HG03095 (cell line): ENCODE measurements around the gene COMTD1.
"Not testable (repeated sequence)": the region's sequence is repeated elsewhere in the genome, so short reads cannot be mapped to it uniquely, and the experiment has no call there.

ENCODE experiments used
- ATAC-seq: cut with Tn5 transposase; IDR thresholded peaks from one replicate; pipeline ENCODE4 v1.9.1; 2021; ENCODE audit warnings: moderate library complexity; ENCODE audit not compliant: unreplicated experiment

Gene COMTD1

GRCh38 chr10:75197066-75197465, 38.7 kb downstream of the COMTD1 start:
- ATAC-seq = no peak

GRCh38 chr10:75195035-75195763, 40.6 kb downstream of the COMTD1 start:
- no peak for ATAC-seq

GRCh38 chr10:75194625-75195024, 41.1 kb downstream of the COMTD1 start:
- not testable (repeated sequence) for ATAC-seq

- ATAC-seq = no peak
Observed at GRCh38 chr10:75191821-75192568, 43.8 kb downstream of the COMTD1 start.

- no peak for ATAC-seq
Observed at GRCh38 chr10:75189266-75190096, 46.3 kb downstream of the COMTD1 start.

GRCh38 chr10:75188522-75188921, 47.2 kb downstream of the COMTD1 start:
- ATAC-seq = not testable (repeated sequence)

GRCh38 chr10:75187961-75188426, 47.8 kb downstream of the COMTD1 start:
- no peak for ATAC-seq

GRCh38 chr10:75186310-75186709, 49.4 kb downstream of the COMTD1 start:
- no peak for ATAC-seq
